NCI-H510A treated with DMSO at 0.1 percent for 48 hours (cell line): Measurements from ENCODE around the gene STIM1.
A peak's percentile ranks its signal among the peaks of the same experiment; 100 is the strongest.
"Not testable (repeated sequence)": the region's sequence is repeated elsewhere in the genome, so short reads cannot be mapped to it uniquely, and the experiment has no call there.

ENCODE experiments used
- DNase-seq: peaks from one replicate; lab custom pipeline; 2025; lab: John Stamatoyannopoulos, UW

The STIM1 gene

GRCh38 chr11:4027746-4028145 lies 172.3 kb downstream of the STIM1 start:
- DNase-seq: no peak

DNA sequence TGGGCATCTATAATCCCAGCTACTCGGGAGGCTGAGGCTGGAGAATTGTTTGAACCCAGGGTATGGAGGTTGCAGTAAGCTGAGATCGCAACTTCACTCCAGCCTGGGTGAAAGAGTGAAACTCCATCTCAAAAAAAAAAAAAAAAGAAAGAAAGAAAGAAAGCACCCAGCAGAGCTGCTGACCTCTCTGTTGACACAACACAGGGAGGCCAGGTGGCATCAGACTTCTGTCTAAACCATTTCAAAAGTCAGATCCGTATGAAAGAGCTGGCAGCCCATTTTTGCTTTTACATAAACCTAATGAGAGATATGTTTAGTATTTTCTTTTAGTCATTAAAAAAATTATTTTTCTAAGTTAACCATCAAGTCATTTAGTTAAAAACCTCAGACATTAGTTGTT lies 174.7 kb downstream of the STIM1 start:
- no peak for DNase-seq

DNA sequence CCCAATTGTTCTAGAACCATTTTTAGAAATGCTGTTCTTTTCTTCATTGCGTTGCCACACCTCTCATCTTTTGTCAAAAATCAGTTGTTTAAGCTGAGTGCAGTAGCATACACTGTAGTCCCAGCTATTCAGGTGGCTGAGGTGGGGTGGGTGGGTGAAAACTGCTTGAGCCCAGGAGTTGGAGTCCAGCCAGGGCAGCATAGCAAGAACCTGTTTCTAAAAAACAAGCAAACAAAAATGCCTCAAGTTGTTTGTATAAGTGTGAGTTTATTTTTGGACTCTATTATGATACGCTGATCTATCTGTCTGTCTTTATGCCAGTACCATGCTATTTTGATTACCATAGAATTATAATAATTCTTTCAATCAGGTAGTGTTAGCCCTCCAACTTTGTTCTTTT lies 176.6 kb downstream of the STIM1 start:
- DNase-seq: no peak

- DNase-seq: no peak
These were observed 180.5 kb downstream of the STIM1 start for GRCh38 chr11:4035985-4036384.

DNA sequence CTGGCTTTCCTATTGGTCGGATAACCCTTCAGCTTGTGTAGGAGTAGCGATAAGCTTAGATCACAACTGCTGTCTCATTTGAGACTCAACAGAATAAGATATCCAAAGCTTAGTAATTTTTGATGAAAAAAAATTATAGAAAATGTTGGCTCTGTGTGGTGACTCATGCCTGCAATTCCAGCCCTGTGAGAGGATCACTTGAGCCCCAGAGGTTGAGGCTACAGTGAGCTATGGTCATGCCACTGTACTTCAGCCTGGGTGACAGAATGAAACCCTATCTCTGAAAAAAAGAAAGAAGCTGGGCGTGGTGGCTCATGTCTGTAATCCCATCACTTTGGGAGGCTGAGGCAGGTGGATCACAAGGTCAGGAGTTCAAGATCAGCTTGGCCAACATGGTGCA lies 183.5 kb downstream of the STIM1 start:
- DNase-seq: no peak

GRCh38 chr11:4040461-4040860 lies 185.0 kb downstream of the STIM1 start:
- no peak for DNase-seq

DNA sequence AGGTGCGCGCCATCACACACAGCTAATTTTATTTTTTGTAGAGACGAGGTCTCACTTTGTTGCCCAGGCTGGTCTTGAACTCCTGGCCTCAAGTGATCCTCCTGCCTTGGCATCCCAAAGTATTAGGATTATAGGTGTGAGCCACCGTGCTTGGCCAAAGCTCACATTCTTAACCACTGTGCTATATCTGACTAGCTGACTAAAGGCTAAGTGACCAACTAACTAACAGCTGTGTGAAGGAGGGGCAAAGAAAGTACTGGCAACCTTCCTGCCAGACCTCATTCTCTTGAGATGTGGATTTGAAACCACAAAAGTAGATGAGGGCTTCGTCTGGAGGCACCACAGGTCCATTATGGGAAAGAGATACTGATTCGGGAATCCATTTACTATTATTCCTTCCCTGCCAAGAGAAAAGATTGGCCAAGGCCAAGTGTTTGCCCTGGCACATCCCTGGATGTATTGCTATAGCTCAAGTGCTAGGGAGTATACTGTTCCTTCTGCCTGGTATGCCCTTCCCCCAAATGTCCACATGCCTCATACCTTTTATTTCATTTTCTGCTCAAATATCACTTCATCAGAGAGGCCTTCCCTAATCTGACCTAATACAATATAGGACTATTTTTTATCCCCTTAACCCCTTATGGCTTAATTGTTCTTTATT lies 186.4 kb downstream of the STIM1 start:
- no peak for DNase-seq

DNA sequence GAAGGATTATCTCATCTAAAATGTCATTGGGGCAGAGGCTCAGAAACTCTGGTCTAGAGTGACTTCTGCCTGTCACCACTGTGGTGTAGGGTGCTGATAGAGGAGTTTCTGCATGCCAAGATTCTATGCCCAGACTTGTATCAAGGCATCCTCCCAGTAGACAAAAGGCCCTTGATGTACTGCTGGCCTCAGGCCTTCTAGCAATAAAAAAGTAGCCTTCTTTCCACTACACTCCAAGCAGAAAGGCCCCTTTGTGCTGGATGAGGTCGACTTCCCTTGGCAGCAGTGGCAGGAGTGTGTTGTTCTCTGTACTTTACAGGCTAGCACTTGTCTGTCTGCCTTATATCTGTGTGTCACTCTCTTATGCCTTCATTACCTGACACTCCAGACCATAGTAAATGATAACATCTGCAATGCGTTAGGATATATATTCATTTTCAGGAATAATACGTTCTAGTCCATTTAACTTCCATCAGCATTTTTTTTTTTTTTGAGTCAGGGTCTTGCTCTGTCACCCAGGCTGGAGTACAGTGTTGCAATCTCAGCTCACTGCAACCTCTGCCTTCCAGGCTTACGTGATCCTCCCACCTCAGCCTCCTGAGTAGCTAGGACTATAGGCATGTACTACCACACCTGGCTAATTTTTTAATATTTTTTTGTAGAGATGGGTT lies 189.6 kb downstream of the STIM1 start:
- no peak for DNase-seq

- no peak for DNase-seq
These were observed 192.9 kb downstream of the STIM1 start for GRCh38 chr11:4048340-4048739.

DNA sequence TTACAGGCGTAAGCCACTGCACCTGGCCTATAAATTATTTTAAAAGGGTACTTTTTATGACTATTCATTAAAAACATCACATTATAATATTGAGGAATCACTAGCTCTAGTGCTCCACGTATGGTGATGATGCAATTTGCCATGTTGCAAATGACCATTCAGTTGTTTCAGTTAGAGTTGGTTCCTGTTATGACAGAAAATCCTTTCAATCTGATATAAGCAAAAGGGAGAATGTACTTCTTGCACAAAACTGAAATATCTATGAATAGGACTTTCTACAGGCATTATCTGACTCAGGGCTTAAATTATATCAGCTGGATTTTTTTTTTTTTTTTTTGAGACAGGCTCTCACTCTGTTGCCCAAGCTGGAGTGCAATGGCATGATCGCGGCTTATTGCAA lies 193.5 kb downstream of the STIM1 start:
- DNase-seq: no peak

- no peak for DNase-seq
These were observed 194.7 kb downstream of the STIM1 start for GRCh38 chr11:4050138-4050537.

GRCh38 chr11:4053200-4053599 lies 197.7 kb downstream of the STIM1 start:
- not testable (repeated sequence) for DNase-seq

DNA sequence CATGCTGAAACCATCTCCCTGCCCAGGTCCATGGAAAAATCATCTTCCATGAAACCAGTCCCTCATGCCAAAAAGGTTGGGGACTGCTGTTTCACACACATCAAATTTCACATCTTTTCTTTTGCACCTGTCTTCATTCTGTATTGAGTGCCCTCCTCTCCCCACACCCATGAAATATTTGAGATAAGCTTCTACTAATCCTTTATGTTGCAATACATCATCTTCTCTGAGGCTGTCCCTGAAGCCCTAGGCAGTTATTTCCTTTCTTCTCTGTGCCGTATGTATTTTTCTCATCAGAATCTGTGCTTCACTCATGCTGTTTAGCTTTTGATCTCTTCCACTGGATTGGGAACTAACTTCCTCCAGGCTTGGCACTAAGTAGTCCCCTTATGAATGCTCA lies 199.2 kb downstream of the STIM1 start:
- DNase-seq: no peak

- DNase-seq: no peak
These were observed 204.0 kb downstream of the STIM1 start for GRCh38 chr11:4059424-4059823.

GRCh38 chr11:4060182-4060923 lies 204.9 kb downstream of the STIM1 start:
- DNase-seq: peak; percentile 2

DNA sequence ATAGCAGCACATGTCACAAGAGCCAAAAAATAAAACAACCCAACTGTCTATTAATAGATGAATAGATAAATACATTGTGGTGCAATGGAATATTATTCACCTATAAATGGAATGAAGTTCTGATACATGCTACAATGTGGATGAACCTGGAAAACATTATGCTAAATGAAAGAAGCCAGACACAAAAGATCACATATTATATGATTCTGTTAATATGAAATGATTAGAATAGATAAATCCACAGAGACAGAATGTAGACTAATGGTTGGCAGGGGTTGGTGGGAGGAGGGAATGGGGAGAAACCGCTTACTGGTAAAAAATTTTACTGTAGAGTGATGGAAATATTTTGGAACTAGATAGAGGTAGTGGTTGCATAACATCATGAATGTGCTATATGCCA lies 206.2 kb downstream of the STIM1 start:
- DNase-seq: no peak

DNA sequence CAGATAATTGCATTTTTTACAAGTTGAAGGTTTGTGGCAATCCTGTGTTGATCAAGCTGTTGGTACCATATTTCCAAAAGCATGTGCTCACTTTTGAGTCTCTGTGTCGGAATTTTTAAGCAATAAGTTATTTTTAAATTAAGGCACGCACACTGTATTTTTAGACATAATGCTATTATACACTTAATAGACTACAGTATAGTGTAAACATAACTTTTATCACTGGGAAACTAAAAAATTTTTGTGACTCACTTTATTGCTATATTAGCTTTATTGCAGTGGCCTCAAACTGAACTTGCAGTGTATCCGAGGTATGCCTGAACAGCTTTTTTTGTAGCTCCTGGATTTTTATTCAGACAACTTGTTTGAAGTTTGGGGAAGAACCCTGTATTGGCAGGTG lies 207.9 kb downstream of the STIM1 start:
- no peak for DNase-seq

DNA sequence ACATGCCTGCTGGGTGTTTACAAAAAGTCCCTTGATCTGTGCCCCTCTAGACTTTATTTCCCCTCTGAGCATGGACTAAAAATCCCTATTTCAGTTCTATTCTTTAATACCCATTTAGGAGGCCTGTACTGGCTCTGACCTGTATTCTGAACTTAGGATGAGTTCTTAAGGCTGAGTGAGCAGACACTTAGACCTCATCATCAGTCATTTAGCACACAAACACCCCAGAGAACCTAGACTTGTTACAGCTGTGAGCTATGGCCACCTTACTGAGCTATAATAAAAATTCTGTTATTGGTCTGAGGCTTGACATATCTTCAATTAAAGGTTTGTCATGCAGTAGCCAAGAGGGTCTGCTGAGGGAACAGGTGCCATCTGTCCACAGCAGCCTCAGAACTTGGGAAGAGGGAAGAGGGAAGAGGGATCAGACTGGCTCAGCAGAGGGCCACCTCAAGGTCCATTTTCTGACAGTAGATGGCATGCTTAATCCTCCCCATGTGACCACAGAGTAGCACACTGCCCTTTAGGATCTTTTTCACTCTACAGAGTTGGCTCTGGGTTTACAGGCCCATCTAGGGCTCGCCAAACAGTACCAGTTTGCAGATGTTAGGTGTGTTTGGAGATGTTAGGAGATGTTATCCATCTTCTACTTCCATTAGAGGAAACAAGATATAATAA lies 209.0 kb downstream of the STIM1 start:
- DNase-seq: no peak

- no peak for DNase-seq
These were observed 209.6 kb downstream of the STIM1 start for GRCh38 chr11:4065086-4065485.

GRCh38 chr11:4065601-4066377 lies 210.3 kb downstream of the STIM1 start:
- no peak for DNase-seq

GRCh38 chr11:4066910-4067309 lies 211.4 kb downstream of the STIM1 start:
- DNase-seq: no peak

DNA sequence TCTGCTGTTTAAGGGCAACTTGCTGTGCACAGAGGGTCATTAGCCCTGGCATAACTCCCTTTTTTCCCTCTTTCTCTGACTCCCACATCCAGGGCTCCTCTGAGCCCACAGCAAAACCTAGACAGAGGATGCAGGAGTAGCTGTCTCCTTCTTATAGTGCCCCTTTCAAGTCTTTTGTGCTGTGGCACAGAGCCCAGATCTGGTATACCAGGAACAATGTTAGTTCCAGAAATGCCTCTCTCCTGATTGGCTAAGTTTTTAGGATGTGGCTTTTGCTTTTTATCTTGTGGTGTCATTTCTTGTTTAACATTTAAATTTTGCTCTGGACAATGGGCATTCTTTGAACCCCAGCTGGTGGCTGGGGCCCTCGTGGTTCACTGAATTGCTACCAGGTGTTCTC lies 213.5 kb downstream of the STIM1 start:
- DNase-seq: no peak
